ENCODE results near the gene NDUFS3.
"Not testable (repeated sequence)": the region's sequence is repeated elsewhere in the genome, so short reads cannot be mapped to it uniquely, and the experiment has no call there.

NDUFS3 gene

DNA sequence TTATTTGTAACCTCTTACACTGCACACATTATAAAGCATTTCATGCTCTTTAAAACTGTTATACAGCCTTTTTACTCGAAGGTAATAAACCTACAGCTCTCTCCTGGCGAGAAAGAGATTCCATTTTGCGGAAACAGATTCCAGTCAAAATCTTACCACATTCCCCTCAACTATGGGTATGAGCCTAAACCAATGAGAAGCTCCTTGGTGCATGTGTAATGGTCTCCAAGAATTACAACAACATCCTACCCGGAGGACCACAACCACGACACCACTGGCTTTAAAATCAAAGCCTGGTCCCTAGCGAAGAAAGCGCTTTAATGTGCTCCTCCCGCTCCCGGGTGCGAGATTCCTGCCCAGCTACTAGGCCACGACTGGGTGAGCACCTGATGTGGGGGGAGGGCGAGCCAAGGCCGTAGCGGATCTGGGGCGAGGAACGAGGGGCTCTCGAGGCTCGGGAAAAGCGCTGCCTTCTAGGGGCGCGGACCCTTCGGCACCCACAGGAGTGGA is 26.8 kb upstream of the NDUFS3 start:
- TF ChIP-seq, protein P1, sequence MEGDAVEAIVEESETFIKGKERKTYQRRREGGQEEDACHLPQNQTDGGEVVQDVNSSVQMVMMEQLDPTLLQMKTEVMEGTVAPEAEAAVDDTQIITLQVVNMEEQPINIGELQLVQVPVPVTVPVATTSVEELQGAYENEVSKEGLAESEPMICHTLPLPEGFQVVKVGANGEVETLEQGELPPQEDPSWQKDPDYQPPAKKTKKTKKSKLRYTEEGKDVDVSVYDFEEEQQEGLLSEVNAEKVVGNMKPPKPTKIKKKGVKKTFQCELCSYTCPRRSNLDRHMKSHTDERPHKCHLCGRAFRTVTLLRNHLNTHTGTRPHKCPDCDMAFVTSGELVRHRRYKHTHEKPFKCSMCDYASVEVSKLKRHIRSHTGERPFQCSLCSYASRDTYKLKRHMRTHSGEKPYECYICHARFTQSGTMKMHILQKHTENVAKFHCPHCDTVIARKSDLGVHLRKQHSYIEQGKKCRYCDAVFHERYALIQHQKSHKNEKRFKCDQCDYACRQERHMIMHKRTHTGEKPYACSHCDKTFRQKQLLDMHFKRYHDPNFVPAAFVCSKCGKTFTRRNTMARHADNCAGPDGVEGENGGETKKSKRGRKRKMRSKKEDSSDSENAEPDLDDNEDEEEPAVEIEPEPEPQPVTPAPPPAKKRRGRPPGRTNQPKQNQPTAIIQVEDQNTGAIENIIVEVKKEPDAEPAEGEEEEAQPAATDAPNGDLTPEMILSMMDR (conservative IDR thresholded peaks at IDR 0.05) = no peak
- H3K27ac ChIP-seq = peak overlapping the region; percentile 93

DNA sequence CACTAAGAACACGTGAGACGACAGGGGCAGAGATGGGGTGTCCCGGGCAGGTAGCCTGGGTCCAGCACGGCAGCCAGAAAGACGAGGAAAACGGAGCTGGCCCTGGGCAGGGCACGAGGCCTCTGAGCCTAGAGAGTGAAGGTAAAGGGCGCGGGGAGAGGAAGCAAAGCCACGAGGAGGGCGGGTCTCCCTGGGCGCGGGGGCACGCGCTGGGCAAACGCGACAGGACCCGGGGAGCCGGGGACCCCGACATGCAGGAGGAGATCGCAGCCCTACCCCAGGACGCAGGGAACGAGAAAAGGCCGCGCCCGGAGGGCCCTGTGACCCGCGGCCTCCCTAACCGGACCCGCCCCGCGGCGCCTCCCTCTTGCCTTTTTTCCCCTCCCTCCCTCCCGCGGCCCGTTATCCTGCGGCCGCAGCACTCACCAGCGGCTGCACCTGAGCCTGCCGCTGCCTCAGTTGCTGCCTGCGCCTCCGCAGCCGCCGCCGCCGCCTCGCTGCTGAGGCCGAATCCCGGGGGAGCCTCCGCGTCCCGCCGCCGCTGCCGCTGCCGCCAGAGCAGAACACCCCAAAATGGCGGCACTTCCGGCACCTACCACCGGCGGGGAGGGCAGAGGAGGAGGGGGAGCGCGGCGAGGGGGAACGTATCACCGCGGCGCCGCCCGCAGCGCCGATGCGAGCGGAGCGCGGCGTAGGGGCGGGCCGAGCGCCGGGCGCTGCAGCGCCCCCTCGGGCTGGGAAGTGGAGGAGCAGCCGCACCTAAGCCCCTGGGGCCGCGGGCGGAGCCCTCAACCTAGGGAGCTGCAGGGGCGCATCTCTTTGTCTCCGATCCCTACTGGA is 26.1 kb upstream of the NDUFS3 start, which contains the start of gene CELF1:
Gene CELF1, minus strand, starts transcription at position 567 of the 840 bp plus-strand sequence. CDS start 53,609 bp downstream, outside the sequence.
- TF ChIP-seq, protein P1 (conservative IDR thresholded peaks at IDR 0.05) = peak; percentile 99
- TF ChIP-seq ZFX (IDR thresholded peaks at IDR 0.05) = peak; percentile 88
- H3K27ac ChIP-seq = peak within 1 kb of the TSS; percentile 93

DNA sequence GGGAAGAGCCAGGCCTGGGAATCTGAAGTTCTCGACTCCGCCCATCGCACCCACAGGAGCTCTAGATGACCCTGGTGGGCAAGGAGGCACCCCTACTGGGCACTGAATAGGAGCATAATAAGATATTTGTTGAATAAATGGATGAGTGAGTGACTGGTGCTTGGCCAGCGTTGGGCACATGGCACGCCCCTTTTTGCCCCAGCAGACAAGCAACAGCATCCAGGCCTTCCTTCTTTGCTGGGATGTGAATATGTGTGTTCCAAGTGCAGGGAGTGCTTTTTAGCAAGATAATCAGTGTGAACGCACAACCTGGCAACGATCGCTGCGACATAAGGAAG is 25.5 kb upstream of the NDUFS3 start:
- no peak for TF ChIP-seq ZFX (IDR thresholded peaks at IDR 0.05)
- TF ChIP-seq, protein P1 (conservative IDR thresholded peaks at IDR 0.05) = no peak; the same call in none of the 2 replicates
- H3K27ac ChIP-seq = peak overlapping the region; percentile 93

DNA sequence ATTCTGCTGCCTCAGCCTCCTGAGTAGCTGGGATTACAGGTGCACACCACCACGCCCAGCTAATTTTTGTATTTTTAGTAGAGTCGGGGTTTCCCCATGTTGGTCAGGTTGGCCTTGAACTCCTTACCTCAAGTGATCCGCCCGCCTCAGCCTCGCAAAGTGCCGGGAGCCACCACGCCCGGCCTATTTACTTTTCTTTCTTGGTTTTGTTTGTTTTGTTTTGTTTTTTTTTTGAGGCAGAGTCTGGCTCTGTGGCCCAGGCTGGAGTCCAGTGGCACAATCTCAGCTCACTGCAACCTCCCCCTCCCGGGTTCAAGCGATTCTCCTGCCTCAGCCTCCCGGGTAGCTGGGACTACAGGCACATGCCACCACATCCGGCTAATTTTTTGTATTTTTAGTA is 21.9 kb upstream of the NDUFS3 start:
- not testable (repeated sequence) for H3K27ac ChIP-seq

DNA sequence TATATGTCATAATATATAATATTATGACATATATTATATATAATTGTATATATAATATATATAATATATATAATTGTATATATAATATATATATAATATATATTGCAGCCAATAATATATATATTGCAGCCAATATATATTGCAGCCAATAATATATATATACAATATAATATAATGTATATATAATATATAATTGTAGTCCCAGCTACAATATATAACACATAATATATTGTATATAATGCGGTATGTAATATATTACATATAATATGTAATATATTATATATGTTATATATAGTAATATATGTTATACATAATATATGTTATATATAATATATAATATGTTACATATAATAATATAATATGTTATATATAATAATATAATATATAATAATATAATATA is 20.2 kb upstream of the NDUFS3 start:
- H3K27ac ChIP-seq = no peak overlapping the region
- no peak for TF ChIP-seq ZFX (IDR thresholded peaks at IDR 0.05)
- TF ChIP-seq, protein P1 (conservative IDR thresholded peaks at IDR 0.05) = no peak

DNA sequence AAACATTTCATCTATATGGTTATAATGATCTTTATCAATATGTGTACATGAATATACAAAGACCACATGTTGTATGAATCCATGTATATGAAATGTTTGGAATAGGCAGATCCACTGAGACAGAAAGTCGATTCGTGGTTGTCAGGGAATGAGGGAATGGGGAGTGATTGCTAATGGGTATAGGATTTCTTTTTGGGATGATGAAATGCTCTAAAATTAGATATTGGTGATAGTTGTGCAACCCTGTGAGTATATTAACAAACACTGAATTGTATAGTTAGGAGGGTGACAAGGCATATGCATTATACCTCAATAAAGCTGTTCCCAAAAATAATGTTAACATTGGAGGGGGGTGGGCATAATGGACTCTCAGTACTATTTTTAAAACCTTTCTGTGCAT is 18.4 kb upstream of the NDUFS3 start:
- no peak overlapping the region for H3K27ac ChIP-seq
- TF ChIP-seq ZFX (IDR thresholded peaks at IDR 0.05) = no peak
- TF ChIP-seq, protein P1 (conservative IDR thresholded peaks at IDR 0.05) = no peak

DNA sequence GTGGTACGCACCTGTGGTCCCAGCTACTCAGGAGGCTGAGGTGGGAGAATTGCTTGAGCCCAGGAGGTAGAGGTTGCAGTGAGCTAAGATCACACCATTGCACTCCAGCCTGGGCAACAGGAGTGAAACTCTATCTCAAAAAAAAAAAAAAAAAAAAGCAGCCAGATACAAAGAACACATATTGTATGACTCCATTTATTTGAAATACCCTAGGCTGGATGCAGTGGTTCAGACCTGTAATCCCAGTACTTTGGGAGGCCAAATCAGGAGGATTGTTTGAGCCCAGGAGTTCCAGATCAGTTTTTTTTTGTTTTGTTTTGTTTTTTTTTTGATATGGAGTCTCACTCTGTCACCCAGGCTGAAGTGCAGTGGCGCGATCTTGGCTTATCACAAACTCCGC is 16.5 kb upstream of the NDUFS3 start:
- H3K27ac ChIP-seq = not testable (repeated sequence)

DNA sequence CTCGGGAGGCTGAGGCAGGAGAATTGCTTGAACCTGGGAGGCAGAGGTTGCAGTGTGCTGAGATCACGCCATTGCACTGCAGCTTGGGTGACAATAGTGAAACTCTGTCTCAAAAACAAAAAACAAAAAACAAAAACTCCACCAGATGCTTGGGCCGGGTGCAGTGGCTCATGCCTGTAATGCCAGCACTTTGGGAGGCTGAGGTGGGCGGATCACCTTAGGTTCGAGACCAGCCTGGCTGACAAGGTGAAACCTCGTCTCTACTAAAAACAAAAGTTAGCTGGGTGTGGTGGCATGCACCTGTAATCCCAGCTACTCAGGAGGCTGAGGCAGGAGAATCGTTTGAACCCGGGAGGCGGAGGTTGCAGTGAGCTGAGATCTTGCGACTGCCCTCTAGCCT is 14.5 kb upstream of the NDUFS3 start:
- not testable (repeated sequence) for H3K27ac ChIP-seq

DNA sequence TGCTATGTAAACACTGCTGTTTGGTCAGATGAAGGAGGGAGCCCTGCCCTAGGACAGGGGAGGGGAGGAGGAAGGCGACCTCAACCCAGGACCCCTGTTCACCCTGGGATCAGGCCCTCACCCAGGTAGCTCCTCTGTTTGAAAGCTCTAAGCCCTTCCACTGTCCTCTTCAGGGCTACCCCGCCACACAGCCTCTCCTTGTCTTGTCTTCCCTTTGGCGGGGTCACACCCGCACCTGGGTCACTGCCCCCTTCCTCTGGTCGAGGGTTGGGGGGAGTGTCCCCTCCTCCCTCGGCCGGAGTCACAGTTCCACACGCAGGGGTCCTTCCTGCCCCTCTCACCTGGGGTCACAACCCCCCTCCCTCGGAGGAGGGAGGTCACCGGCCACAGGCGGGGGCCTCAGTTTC is 13.9 kb upstream of the NDUFS3 start:
- H3K27ac ChIP-seq = peak overlapping the region; percentile 98
- TF ChIP-seq, protein P1 (conservative IDR thresholded peaks at IDR 0.05) = no peak
- TF ChIP-seq ZFX (IDR thresholded peaks at IDR 0.05) = no peak

Data from C4-2B (cell line).